Gastroesophageal sphincter (tissue), 4 donors: ENCODE results near the gene CREBL2. TPM values are rescaled to one million over a fixed set of nuclear protein-coding genes. Genes with fewer than 3 reads are reported as not detected.

Source experiments
- ATAC-seq: fragments of 150-250 bp; one replicate; pipeline ENCODE4 v1.9.1; 2016; ENCODE audit warnings: mild to moderate bottlenecking, moderate library complexity
- H3K27ac ChIP-seq, 4 donors: fragments of 200-600 bp; sonication (generic) in 3 of 4; 1 replicate in 3 of 4; 2 replicates in 1 of 4; pipeline ENCODE4 v1.5.1; 2016 to 2019
- H3K27me3 ChIP-seq: fragments of 200-600 bp; sonication (generic); one replicate; pipeline ENCODE4 v1.5.1; 2019
- H3K36me3 ChIP-seq, 2 donors: fragments of 200-600 bp; sonication (generic); one replicate each; pipeline ENCODE4 v1.5.1; 2019; ENCODE audit warnings: control low read depth in 1 of 2
- H3K4me1 ChIP-seq, 3 donors: fragments of 200-600 bp; sonication (generic); 1 replicate in 2 of 3; 2 replicates in 1 of 3; pipeline ENCODE4 v1.5.1; 2016 to 2019; ENCODE audit warnings: control low read depth in 2 of 3
- H3K4me3 ChIP-seq, 2 donors: fragments of 200-600 bp; sonication (generic); one replicate each; pipeline ENCODE4 v1.5.1; 2019; ENCODE audit warnings: mild to moderate bottlenecking in 1 of 2, moderate library complexity in 1 of 2
- H3K9me3 ChIP-seq, 3 donors: fragments of 200-600 bp; sonication (generic); one replicate each; pipeline ENCODE4 v1.5.1; 2017 to 2019; ENCODE audit warnings: control low read depth in 2 of 3
- EP300 ChIP-seq: sonication (generic); formaldehyde crosslinking; IDR thresholded peaks from one replicate; pipeline ENCODE4 v1.6.1; 2017; ENCODE audit warnings: antibody characterized with exemption, mild to moderate bottlenecking
- POLR2A ChIP-seq, 2 donors: fragments of 450-650 bp; IDR thresholded peaks; one replicate each; pipeline ENCODE4 v1.6.1; 2017; ENCODE audit warnings: antibody characterized with exemption in 2 of 2, mild to moderate bottlenecking in 2 of 2, moderate library complexity in 1 of 2
- POLR2AphosphoS5 ChIP-seq: sonication (generic); formaldehyde crosslinking; IDR thresholded peaks from one replicate; pipeline ENCODE4 v1.6.1; 2017; ENCODE audit warnings: antibody characterized with exemption
- WGBS, 2 donors: methylation state at CpG; one replicate each; pipeline ENCODE4 v1.1.5; 2018; ENCODE audit warnings: low coverage in 1 of 2; 5-methylcytosine and 5-hydroxymethylcytosine counted together
- total RNA-seq, 4 donors: library from RNA; depleted of rRNA; stranded (reverse); fragments of >200 nt; gene quantifications; one replicate each; pipeline ENCODE4 v1.1.0, GENCODE V29; 2016
- TF ChIP-seq, protein P1 (sequence below), 4 experiments: fragments of 200-600 bp in 2 of 4; fragments of 450-650 bp in 2 of 4; sonication (generic) in 1 of 4; IDR thresholded peaks; one replicate each; pipeline ENCODE4 v1.5.1; 2017 to 2019; ENCODE audit warnings: antibody characterized with exemption in 4 of 4, mild to moderate bottlenecking in 2 of 4, moderate library complexity in 2 of 4

CREBL2 gene
- total RNA-seq, 4 donors from 2014 or later, result 46.3 to 66.6 (median 59.8) TPM

DNA sequence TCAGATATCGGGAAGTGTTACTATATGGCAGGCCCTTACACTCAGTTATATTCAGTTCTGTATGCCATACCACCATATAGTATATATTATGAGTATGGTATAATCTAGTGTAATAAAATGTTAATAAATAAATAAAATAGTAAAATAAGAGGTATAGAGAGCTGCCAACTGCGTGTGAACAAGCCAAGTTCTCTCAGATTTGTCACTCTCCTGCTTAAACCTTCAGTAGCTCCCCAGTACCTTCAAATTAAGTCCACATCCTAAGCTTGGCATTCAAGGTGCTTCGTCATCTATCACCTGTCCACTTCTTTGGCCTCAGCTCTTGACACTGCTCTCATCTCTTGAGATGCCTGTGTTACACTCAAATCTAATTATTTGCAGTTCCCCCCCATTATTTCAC lies 12.8 kb upstream of the CREBL2 start:
- Histone ChIP-seq H3K27ac (no peak overlapping the region), H3K36me3 (no peaks in the 10 kb centered on the region), H3K4me1 (no peaks in the 10 kb centered on the region), H3K4me3 (no peak overlapping the region), H3K9me3 (no peaks in the 10 kb centered on the region), H3K27me3 (no peaks in the 10 kb centered on the region)
- TF ChIP-seq POLR2AphosphoS5, result no peak
- TF ChIP-seq, protein P1, sequence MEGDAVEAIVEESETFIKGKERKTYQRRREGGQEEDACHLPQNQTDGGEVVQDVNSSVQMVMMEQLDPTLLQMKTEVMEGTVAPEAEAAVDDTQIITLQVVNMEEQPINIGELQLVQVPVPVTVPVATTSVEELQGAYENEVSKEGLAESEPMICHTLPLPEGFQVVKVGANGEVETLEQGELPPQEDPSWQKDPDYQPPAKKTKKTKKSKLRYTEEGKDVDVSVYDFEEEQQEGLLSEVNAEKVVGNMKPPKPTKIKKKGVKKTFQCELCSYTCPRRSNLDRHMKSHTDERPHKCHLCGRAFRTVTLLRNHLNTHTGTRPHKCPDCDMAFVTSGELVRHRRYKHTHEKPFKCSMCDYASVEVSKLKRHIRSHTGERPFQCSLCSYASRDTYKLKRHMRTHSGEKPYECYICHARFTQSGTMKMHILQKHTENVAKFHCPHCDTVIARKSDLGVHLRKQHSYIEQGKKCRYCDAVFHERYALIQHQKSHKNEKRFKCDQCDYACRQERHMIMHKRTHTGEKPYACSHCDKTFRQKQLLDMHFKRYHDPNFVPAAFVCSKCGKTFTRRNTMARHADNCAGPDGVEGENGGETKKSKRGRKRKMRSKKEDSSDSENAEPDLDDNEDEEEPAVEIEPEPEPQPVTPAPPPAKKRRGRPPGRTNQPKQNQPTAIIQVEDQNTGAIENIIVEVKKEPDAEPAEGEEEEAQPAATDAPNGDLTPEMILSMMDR (IDR thresholded peaks at IDR 0.05), result no peak
- no peak for TF ChIP-seq POLR2A (IDR thresholded peaks at IDR 0.05)
- ATAC-seq, result no peak
- 82 to 86% methylated on average over 3 of the region's 3 CpGs for WGBS, 2 donors

DNA sequence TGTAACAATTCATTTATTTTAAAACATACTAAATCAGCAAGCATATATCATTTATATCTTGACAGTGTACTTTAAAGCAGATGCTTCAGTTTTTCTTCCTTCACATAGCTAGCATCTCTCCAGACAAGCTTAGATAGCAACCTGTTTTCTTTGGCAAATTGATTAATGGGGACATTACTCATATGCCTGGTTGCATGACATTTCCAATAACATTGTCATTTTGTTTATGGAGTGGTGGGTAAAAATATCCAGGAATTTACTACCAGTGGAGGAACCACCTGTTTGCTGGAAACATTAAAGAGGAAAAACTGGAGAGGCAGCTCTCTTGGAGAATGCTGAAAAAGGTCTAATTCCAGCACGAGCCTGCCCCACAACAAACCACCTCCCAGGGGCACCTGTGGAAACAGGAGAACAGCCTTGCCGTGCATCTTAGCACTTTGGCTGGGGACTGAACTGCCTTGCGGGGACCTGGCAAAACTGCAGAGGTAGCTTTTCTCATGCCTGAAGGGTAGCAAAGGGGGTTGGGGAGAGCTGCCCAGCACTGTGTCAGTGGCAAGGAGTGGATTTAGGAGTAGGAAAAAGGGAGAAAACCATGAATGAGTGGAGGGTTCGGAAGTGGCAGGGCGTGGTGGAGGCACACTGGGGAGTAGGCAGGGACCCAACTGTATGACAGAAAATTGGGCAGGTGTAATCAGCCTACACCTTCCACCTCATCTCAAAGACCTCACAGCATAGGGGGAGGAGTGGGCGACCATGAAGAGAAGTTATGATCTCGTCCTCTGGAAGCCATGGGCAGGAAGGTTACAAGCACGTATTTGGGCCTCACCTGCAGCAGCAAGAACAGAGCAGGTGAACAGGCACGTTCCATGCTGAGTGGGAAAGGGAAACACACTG lies 11.7 kb upstream of the CREBL2 start:
- Histone ChIP-seq H3K9me3 (no peaks in the 10 kb centered on the region), H3K4me1 (no peaks in the 10 kb centered on the region), H3K36me3 (no peaks in the 10 kb centered on the region), H3K27me3 (no peaks in the 10 kb centered on the region), H3K27ac (no peak overlapping the region), H3K4me3 (no peak overlapping the region)
- WGBS, 2 donors, result 18 to 63% methylated on average over 3 to 4 of the region's 9 CpGs
- no peak for ATAC-seq
- TF ChIP-seq POLR2A (IDR thresholded peaks at IDR 0.05), result no peak
- TF ChIP-seq POLR2AphosphoS5, result no peak
- TF ChIP-seq, protein P1 (IDR thresholded peaks at IDR 0.05), result no peak
- no peak for TF ChIP-seq EP300

DNA sequence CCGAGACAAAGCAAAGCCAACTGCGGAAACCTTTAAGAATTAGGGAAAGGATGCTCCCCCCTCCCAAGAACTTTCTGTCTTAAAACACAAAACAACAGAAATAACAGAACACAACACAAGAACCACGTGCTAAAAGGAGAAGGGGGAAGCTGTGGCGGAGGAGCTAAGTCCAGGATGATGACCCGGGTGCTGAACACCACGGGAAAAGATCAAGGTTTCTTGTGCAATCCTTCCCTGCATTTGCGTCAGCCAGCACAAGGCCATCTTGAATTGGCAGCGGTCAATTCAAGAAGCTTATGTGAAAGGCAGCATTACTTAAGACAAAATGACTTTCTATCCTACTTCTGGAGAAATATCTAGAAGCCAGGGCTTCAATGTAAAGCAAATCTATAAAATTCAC lies 11.0 kb upstream of the CREBL2 start:
- no peaks in the 10 kb centered on the region for H3K4me1 ChIP-seq
- H3K27ac ChIP-seq, result no peak overlapping the region
- TF ChIP-seq EP300, result no peak
- TF ChIP-seq POLR2A (IDR thresholded peaks at IDR 0.05), result no peak
- no peak for TF ChIP-seq POLR2AphosphoS5
- TF ChIP-seq, protein P1 (IDR thresholded peaks at IDR 0.05), result no peak
- WGBS, 2 donors, result 77 to 83% methylated on average over 5 to 7 of the region's 8 CpGs
- H3K36me3 ChIP-seq, result no peaks in the 10 kb centered on the region
- H3K4me3 ChIP-seq, result no peak overlapping the region
- no peaks in the 10 kb centered on the region for H3K9me3 ChIP-seq
- no peak for ATAC-seq
- H3K27me3 ChIP-seq, result no peaks in the 10 kb centered on the region

DNA sequence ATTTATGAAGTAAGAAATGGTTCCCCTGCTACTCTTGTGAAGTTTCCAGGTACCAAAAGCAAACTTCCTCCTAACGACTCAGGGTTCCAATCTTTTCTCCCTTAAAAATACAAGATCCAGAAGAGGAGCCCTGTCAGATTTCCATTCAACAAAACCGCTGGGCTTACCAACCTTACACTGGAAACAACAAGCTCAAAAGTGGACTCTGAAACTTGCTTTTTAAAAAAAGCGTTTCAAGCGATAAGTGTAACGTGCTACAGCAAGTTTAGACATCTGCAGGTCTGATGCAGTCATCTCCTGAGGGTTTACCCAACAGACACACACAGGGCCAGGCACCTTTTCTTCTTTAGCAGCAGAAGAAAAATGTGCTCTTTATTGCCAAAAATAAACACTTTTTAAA lies 6.9 kb upstream of the CREBL2 start:
- Histone ChIP-seq H3K9me3 (no peaks in the 10 kb centered on the region), H3K4me3 (no peak overlapping the region), H3K27ac (no peak overlapping the region), H3K27me3 (no peaks in the 10 kb centered on the region), H3K36me3 (no peaks in the 10 kb centered on the region), H3K4me1 (no peaks in the 10 kb centered on the region)
- 68 to 93% methylated on average over 3 to 5 of the region's 5 CpGs for WGBS, 2 donors
- TF ChIP-seq, protein P1 (IDR thresholded peaks at IDR 0.05), result no peak
- TF ChIP-seq POLR2AphosphoS5 (no peak), EP300 (no peak), POLR2A (IDR thresholded peaks at IDR 0.05) (no peak)
- no peak for ATAC-seq
